Activated naive CD4-positive, alpha-beta T cell treated with anti-CD3 and anti-CD28 coated beads for 36 hours (primary cell): ENCODE measurements around the gene RND3. TPM values are rescaled to one million over a fixed set of nuclear protein-coding genes. Genes with fewer than 3 reads are reported as not detected.

Source experiments
- CTCF ChIA-PET: fragments of 350-600 bp; sonication (Branson Sonifier 250); formaldehyde crosslinking; loops from one replicate; lab custom pipeline; 2021; ENCODE audit warnings: antibody characterized with exemption; lab: Charles Lee
- DNase-seq: peaks from one replicate; pipeline ENCODE4 v3.0.0-alpha.2; 2020
- H3K27ac Mint-ChIP-seq: one replicate; pipeline ENCODE4 v1.8.0; 2021; ENCODE audit warnings: mild to moderate bottlenecking, mixed read lengths
- H3K27me3 Mint-ChIP-seq: one replicate; pipeline ENCODE4 v1.8.0; 2021; ENCODE audit warnings: low read depth, mixed read lengths
- H3K36me3 Mint-ChIP-seq: one replicate; pipeline ENCODE4 v1.8.0; 2021; ENCODE audit warnings: low read depth, mixed read lengths
- H3K4me1 Mint-ChIP-seq: one replicate; pipeline ENCODE4 v1.8.0; 2021; ENCODE audit warnings: low read depth, mixed read lengths
- H3K4me3 Mint-ChIP-seq: one replicate; pipeline ENCODE4 v1.8.0; 2021; ENCODE audit warnings: mild to moderate bottlenecking, moderate library complexity, mixed read lengths
- H3K9me3 Mint-ChIP-seq: one replicate; pipeline ENCODE4 v1.8.0; 2021; ENCODE audit warnings: mixed read lengths
- intact Hi-C: fragments of 100-400 bp; cut with micrococcal nuclease; formaldehyde crosslinking; loops from one replicate; pipeline ENCODE4 v1.15.1; 2023
- total RNA-seq, 2 experiments: library from RNA; stranded (reverse); gene quantifications; one replicate each; pipeline ENCODE4 v1.2.3, GENCODE V29; 2021

RND3 gene
- total RNA-seq, 2 experiments from 2014 or later, result not detected

DNA sequence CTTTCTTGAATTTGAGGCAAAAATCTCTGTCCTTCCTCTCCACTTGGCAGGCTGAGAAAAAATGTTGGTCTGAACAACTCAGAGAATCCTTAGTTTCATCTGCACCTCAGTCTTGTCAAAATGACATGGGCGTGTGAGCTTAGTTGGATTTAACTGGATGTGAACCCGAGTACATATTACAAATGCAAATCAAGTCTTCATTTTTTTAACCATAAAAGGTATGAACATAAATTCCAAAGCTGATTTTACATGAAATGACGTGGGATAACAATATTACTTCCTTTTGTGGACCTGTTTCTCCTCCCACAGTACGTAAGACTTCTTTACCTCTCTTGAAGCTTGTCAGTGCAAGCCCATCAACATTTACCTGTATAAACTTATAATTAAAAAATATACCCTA, 32.6 kb upstream of the RND3 start:
- Mint-ChIP-seq H3K27ac (no peak overlapping the region), H3K9me3 (no peaks in the 10 kb centered on the region), H3K4me1 (no peaks in the 10 kb centered on the region), H3K4me3 (no peak overlapping the region), H3K27me3 (peaks cover 3% of the 10 kb centered on the region), H3K36me3 (no peaks in the 10 kb centered on the region)
- CTCF ChIA-PET, result no interaction called here
- intact Hi-C loops, result no loop called here
- no peak for DNase-seq

- Mint-ChIP-seq H3K4me3 (no peak overlapping the region), H3K27ac (no peak overlapping the region), H3K27me3 (no peaks in the 10 kb centered on the region), H3K4me1 (no peaks in the 10 kb centered on the region), H3K36me3 (no peaks in the 10 kb centered on the region), H3K9me3 (no peaks in the 10 kb centered on the region)
- intact Hi-C loops, result no loop called here
- CTCF ChIA-PET, result no interaction called here
- DNase-seq, result no peak
These were observed 30.6 kb upstream of the RND3 start for GRCh38 chr2:150517951-150518680.

- CTCF ChIA-PET, result no interaction called here
- Mint-ChIP-seq H3K4me3 (no peak overlapping the region), H3K27ac (no peak overlapping the region), H3K4me1 (no peaks in the 10 kb centered on the region), H3K9me3 (no peaks in the 10 kb centered on the region), H3K27me3 (no peaks in the 10 kb centered on the region), H3K36me3 (no peaks in the 10 kb centered on the region)
- DNase-seq, result no peak
- intact Hi-C loops, result no loop called here
These were observed 26.2 kb upstream of the RND3 start for GRCh38 chr2:150513647-150514046.

DNA sequence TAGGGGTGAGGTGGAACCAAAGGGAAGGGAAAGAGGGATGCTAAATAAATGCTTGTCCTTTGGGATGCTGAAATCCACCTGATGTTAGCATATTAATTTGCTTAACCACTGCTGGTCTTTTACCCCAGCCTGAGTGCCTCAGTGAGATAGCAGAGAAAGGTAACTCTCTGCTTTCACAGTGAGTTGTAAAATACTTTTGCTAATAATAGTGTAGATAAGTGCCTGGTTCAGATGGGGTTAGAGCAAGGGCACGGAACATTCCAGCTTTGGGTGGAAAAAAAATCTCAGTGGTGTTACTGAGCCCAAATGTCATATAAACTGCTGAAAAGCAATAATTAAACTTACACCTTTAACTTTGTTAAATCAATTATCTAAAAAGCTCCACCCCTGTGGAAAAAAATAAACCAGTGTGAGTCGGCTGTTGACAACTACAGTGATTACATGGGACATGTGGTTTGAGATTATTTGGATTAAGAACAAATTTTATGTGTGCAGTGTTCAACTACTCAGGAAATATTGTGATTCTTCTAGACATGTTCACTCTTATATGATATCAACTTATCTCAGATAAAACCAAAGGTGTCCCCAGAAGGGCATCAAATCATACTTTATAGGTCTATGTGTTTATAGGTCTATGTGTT, 21.1 kb upstream of the RND3 start:
- no peaks in the 10 kb centered on the region for H3K36me3 Mint-ChIP-seq
- H3K27ac Mint-ChIP-seq, result no peak overlapping the region
- no peak overlapping the region for H3K4me3 Mint-ChIP-seq
- intact Hi-C loops, result no loop called here
- H3K27me3 Mint-ChIP-seq, result peaks cover 2% of the 10 kb centered on the region
- H3K9me3 Mint-ChIP-seq, result no peaks in the 10 kb centered on the region
- no peak for DNase-seq
- CTCF ChIA-PET, result no interaction called here
- H3K4me1 Mint-ChIP-seq, result no peaks in the 10 kb centered on the region

DNA sequence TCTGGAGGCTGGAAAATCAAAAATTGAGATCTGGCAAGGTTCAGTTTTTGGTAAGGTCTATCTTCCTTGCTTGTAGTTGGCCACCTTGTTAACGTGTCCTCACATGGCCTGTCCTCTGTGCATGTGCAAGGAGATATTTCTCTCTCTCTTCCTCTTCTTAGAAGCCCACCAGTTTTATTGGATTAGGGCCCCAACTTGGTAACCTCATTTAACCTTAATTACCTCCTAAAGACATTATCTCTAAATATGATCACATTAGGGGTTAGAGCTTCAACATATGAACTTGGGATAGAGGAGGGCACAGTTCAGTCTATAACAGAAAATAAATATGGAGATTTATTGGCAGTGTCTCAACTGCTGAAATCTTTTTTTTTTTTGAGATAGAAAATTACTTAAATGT, 19.6 kb upstream of the RND3 start:
- H3K4me1 Mint-ChIP-seq, result no peaks in the 10 kb centered on the region
- no peak overlapping the region for H3K4me3 Mint-ChIP-seq
- no peak for DNase-seq
- H3K9me3 Mint-ChIP-seq, result no peaks in the 10 kb centered on the region
- peaks cover 2% of the 10 kb centered on the region for H3K27me3 Mint-ChIP-seq
- CTCF ChIA-PET, result interaction anchor here (0.6 kb wide), 1 partner anchor 258 kb away, joined by 5 read pairs; no protein-coding TSS in a partner anchor
- no peak overlapping the region for H3K27ac Mint-ChIP-seq
- no peaks in the 10 kb centered on the region for H3K36me3 Mint-ChIP-seq
- intact Hi-C loops, result no loop called here

- Mint-ChIP-seq H3K9me3 (no peaks in the 10 kb centered on the region), H3K36me3 (no peaks in the 10 kb centered on the region), H3K4me3 (no peak overlapping the region), H3K4me1 (no peaks in the 10 kb centered on the region), H3K27ac (no peak overlapping the region), H3K27me3 (peaks cover 2% of the 10 kb centered on the region)
- CTCF ChIA-PET, result no interaction called here
- DNase-seq, result no peak
- intact Hi-C loops, result no loop called here
These were observed 17.7 kb upstream of the RND3 start for GRCh38 chr2:150505178-150505577.

DNA sequence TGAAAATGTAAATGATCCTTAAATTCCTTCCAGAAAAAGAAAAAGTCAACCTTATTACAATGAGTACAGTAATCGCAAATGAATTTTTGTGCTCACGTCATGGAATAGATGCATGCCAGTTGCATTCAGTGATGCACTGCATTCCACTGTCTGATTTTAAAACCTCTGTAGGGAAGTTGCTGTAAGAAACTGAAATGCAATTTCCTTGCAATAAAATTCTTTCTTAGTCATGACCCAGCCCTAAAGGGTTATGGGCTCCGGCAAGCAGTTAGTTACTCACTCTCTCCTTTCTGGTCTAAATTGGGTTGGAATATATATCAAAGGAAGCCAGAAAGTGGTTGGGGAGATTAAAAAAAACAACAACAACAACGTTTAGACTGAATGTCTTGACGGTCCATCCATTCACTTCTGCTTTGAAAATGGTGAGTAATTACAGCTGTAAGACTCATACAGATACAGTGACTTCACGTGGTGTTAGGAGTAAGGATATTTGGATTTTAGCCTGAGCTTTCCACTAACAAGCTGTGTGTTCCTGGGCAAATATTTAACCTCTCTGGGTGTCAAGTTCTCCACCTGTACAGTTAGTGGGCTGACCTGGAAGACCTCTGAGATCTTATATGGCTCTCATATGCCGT, 8.6 kb upstream of the RND3 start:
- Mint-ChIP-seq H3K27me3 (no peaks in the 10 kb centered on the region), H3K4me1 (no peaks in the 10 kb centered on the region), H3K9me3 (no peaks in the 10 kb centered on the region), H3K27ac (no peak overlapping the region), H3K4me3 (no peak overlapping the region), H3K36me3 (no peaks in the 10 kb centered on the region)
- CTCF ChIA-PET, result no interaction called here
- intact Hi-C loops, result no loop called here
- no peak for DNase-seq

GRCh38 chr2:150495001-150495400, 7.5 kb upstream of the RND3 start:
- H3K4me3 Mint-ChIP-seq, result no peak overlapping the region
- H3K27ac Mint-ChIP-seq, result no peak overlapping the region

GRCh38 chr2:150494234-150494945, 6.9 kb upstream of the RND3 start:
- Mint-ChIP-seq H3K36me3 (no peaks in the 10 kb centered on the region), H3K27ac (no peak overlapping the region), H3K9me3 (no peaks in the 10 kb centered on the region), H3K27me3 (peaks cover 11% of the 10 kb centered on the region), H3K4me3 (no peak overlapping the region), H3K4me1 (no peaks in the 10 kb centered on the region)
- CTCF ChIA-PET, result interaction anchor here (0.6 kb wide), 1 partner anchor 138 kb away, joined by 3 read pairs; no protein-coding TSS in a partner anchor
- no peak for DNase-seq
- intact Hi-C loops, result no loop called here

More at GRCh38 chr2:150495001-150495400, 7.5 kb upstream of the RND3 start:
- Mint-ChIP-seq H3K4me1 (no peaks in the 10 kb centered on the region), H3K9me3 (no peaks in the 10 kb centered on the region), H3K36me3 (no peaks in the 10 kb centered on the region), H3K27me3 (peaks cover 7% of the 10 kb centered on the region)
- intact Hi-C loops, result no loop called here
- CTCF ChIA-PET, result no interaction called here
- no peak for DNase-seq

GRCh38 chr2:150491943-150492342, 4.5 kb upstream of the RND3 start:
- CTCF ChIA-PET, result no interaction called here
- Mint-ChIP-seq H3K27me3 (peaks cover 32% of the 10 kb centered on the region), H3K4me1 (peaks cover 2% of the 10 kb centered on the region), H3K27ac (no peak overlapping the region), H3K36me3 (no peaks in the 10 kb centered on the region), H3K4me3 (no peak overlapping the region), H3K9me3 (no peaks in the 10 kb centered on the region)
- intact Hi-C loops, result no loop called here
- DNase-seq, result no peak

GRCh38 chr2:150491430-150491829, 4.0 kb upstream of the RND3 start:
- CTCF ChIA-PET, result no interaction called here

GRCh38 chr2:150490466-150490865, 3.0 kb upstream of the RND3 start:
- DNase-seq, result no peak
- Mint-ChIP-seq H3K4me1 (peaks cover 12% of the 10 kb centered on the region), H3K27ac (no peak overlapping the region), H3K9me3 (no peaks in the 10 kb centered on the region), H3K4me3 (no peak overlapping the region), H3K36me3 (no peaks in the 10 kb centered on the region), H3K27me3 (peaks cover 47% of the 10 kb centered on the region)
- intact Hi-C loops, result no loop called here
- CTCF ChIA-PET, result no interaction called here

More at GRCh38 chr2:150491430-150491829, 4.0 kb upstream of the RND3 start:
- Mint-ChIP-seq H3K27ac (no peak overlapping the region), H3K9me3 (no peaks in the 10 kb centered on the region), H3K4me1 (peaks cover 7% of the 10 kb centered on the region), H3K36me3 (no peaks in the 10 kb centered on the region), H3K4me3 (no peak overlapping the region), H3K27me3 (peaks cover 37% of the 10 kb centered on the region)
- DNase-seq, result no peak
- intact Hi-C loops, result no loop called here
